Femur (tissue), 1 donor: ENCODE results near the gene SYNGR1.
"Not testable (repeated sequence)": the region's sequence is repeated elsewhere in the genome, so short reads cannot be mapped to it uniquely, and the experiment has no call there.

Source experiments
- DNase-seq: peaks from one replicate; pipeline ENCODE4 v3.0.0-alpha.2; 2017

The SYNGR1 gene

DNA sequence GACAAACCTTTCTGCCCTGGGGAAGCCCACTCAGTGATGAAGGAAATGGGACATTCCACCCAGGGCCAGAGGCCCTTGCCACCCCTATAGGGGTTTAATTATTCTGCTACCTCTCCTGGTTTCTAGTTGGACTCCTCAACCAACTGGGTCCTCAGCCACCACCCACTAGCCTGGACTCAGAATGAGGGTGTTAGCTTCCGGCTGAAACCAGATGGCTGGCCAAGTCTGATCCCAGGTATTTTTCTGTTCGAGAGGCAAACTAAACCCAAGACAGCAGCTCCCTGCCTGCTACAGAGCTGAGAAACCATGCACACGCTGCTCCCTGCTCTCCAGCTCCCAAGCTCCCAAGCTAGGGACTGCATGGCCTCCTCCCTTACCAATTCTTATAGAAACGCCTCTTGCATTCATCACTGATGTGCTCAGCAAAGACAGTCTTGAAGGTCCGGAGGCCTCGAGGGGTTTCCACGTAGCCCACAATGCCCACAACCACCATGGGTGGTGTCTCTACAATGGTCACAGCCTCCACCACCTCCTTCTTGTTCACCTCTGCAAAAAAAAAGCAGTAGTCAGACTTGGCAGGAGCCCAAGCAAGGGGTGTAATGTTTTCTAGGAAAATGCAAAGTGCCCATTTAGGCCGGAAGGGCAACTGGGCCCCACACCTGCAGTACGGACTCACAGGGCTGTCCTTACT, 32.6 kb upstream of the SYNGR1 start:
- no peak for DNase-seq

- no peak for DNase-seq
These were observed 31.9 kb upstream of the SYNGR1 start for GRCh38 chr22:39317775-39318506.

GRCh38 chr22:39318507-39319283, 31.1 kb upstream of the SYNGR1 start:
- no peak for DNase-seq

DNA sequence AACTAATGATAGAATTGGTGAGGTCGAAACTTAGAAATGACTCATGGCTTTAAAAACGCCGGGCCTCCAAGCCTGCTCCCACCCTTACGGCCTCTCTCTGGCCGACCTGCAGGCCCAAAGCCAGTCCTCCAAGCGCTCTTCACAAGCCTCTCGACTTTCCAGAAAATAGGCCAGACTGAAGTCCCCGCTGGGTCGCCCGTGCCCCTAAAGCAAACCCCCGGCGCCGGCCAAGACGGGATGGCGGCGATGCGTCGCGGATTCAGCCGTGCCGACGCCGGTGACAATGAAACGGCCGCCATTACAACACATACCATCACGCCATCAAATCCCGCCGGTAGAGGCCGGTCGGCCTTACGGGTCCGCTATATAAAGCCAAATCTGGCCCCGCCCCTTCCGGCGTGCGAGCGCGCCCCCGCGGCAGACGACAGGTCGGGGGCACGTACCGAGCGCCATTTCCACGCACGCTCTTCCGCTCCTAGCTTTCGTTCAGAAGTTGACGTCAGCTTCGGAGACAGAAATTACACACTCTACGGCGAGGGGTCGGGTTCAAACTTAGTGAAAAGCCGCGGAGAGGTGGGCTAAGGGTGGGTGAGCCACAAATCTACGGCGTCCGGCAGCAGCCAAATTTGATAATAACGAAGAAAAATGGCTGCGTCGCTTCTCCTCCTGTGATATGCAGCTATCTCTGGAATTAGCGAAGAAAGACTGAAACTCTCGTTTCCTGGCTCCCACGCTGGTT, 30.3 kb upstream of the SYNGR1 start, which contains the start of gene RPL3:
RPL3 (minus strand) TSS at position 340 of the 739 bp plus-strand sequence; CDS start at position 314, 26 bp downstream.
- peak; percentile 98 for DNase-seq

- not testable (repeated sequence) for DNase-seq
These were observed 29.2 kb upstream of the SYNGR1 start for GRCh38 chr22:39320616-39321029.

- DNase-seq = no peak
These were observed 24.3 kb upstream of the SYNGR1 start for GRCh38 chr22:39325392-39325932.

- no peak for DNase-seq
These were observed 21.6 kb upstream of the SYNGR1 start for GRCh38 chr22:39327995-39328754.

GRCh38 chr22:39330553-39330952, 19.2 kb upstream of the SYNGR1 start:
- DNase-seq = not testable (repeated sequence)

- DNase-seq = no peak
These were observed 17.2 kb upstream of the SYNGR1 start for GRCh38 chr22:39332441-39333064.

DNA sequence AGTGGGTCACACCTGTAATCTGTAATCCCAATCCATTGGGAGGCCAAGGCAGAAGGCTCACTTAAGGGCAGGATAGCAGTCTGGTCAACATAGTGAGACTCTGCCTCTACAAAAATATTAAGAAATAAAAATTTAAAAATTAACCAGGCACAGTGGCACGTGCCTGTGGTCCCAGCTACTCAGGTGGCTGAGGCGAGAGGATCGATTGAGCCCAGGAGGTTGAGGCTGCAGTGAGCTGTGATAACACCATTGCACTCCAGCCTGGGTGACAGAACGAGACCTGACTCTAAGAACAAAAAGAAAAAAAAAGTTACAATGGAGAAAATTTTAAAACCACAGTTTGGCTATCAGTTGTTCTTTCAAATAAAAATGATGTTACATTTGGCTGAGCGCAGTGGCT, 13.4 kb upstream of the SYNGR1 start:
- DNase-seq = no peak

DNA sequence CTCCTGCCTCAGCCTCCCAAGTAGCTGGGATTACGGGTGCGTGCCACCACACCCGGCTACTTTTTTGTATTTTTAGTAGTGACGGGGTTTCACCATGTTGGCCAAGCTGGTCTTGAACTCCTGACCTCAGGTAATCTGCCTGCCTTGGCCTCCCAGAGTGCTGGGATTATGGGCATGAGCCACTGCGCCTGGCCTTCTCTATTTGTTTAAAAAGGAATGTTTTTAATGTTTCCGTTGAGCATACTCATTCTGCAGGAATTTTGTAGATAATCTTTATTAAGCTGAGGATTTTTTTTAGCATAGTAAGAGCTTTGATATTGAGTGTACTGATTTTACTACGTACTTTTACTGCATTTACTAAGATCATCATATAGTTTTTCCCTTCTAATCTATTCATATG, 10.0 kb upstream of the SYNGR1 start:
- DNase-seq = not testable (repeated sequence)

- DNase-seq = no peak
These were observed 8.6 kb upstream of the SYNGR1 start for GRCh38 chr22:39341179-39341578.

DNA sequence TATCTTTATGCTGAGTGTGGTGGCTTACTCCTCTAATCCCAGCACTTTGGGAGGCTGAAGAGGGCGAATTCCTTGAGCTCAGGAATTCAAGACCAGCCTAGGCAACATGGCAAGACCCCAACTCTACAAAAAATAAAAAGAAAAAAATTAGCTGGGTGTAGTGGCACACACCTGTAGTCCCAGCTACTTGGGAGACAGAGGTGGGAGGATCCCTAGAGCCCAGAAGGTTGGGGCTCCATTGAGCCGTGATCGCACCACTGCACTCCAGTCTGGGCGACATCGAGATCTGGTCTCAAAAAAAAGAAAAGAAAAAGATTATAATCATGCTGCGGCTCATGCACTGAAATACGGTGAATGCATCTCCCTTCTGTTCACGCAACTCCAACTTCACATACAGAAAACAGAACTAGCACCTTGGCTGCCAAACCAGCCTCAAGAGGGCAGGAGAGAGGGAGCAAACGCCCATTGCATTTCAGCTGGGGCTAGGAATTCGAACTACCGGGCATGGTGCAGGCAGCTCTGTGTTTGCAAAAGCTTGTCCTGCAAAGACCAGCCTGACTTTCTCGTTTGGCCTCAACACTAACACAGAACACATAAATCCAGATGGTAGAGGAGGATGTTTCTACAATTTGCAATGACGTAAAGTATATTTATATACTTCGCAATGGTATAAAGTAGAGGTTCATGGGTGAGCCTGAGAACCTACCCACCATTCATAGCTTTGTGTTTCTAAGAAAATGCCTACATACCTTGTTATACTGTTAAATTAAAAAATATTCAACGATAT, 6.3 kb upstream of the SYNGR1 start:
- peak; percentile 67 for DNase-seq

DNA sequence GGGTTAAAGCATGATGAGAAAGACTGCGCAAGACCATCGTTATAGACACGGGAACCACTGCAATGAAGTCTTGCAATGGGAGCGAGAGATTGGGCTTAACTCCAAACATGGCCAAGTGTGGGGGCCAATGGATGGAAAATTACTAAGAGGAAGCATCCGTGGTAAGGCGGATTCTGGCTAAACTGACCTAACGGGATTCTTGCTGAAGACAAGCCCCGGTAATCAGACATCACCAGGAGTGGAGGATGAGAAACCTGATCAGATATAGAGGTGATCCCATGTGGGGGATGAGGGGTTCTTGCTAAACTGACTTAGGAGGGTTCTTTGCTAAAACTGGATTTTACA, 5.8 kb upstream of the SYNGR1 start:
- DNase-seq = no peak

- no peak for DNase-seq
These were observed 4.6 kb upstream of the SYNGR1 start for GRCh38 chr22:39345231-39345630.

DNA sequence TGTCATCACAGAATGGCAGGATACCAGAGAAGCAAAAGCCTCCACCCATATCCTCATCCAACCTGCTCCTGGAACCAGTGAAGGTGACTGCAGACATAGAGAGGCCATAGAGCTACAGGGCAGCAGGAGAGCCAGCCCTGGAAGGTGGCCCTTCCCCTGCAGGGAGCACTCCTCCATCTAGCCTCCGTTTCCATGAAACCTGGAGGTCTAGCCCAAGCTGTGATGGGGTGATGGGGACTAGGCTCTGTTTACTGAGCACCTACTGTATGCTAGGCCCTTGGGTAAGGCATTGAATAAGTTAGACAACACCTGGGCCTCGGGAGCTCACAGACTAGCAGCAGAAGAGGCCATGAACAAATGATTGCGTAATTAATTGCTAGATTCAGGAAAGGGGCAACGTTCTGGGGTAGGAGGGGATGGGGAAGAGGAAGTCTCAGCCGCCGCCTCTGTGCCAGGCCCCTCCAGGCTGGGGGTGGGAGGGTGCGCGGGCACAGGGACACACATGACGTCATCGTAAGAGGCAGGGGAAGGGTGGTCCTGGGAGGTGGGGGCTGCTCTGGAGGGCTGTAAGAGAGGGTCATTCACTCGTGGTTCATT, 784 bp upstream of the SYNGR1 start:
- peak; percentile 63 for DNase-seq

DNA sequence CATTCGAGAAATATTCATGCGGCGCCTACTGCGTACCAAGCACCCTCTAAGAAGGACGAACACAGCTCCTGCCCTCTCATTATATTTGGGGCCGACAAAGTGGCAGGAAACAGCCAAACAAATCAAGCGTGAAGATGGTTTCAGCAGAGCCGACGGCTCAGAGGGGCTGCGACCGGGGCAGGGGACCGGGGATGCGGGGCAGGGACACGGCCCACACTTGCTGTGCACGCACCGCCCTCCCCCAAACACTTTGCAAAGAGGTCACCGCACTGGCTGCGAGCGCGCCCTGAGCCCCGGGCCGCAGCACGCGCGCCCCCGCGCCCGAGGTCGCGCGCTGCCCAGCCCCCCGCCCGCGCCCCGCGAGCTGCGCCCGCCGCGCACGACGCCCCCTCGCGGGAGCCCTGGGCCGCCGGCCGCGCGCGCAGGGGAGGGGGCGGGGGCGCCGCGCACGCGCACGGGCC, 255 bp upstream of the SYNGR1 start:
- peak; percentile 64 for DNase-seq

DNA sequence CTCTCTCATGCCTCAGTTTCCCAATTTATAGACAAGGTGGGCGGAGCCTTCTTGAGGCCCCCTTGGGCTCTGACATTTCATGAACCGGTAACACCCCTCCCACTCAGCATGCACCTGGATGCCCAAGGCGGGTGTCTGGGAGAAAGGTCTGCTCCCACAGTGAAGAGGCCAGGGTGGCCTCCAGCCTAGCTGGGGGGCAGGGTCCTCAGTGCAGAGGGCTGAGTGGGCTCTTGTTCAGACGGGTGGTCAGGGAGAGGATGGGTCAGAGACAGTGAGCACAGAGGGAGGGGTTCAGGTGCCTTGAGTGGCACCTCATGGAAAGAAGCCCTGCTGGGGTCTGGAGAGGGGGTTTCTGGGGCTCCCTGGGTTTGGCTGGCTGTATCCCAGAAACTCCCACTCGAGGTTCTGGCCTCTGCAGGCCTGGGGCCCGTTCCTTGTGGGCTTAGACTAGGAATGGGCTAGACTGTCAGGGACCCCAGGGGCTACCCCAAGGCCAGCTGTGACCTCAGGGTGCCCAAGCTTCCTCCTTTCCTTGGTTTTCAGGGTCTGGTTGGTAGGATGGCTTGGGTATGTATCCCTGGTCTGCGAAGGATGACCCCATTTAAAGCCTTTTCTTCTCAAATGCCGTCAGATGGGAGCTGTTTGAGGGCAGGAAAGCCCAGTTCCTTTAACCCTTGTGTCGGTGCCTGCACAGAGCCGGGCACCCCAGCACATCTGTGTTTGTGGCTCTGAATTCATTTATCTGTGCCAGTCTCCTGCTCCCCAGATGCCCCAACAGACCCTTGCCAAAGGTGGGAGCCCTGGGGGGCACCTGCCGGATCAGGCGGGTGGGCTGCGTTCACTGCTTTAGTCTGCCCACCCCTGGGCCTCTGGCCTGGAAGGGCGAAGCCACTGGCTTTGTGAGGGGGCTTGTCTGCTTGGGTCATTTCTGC, 1.2 kb downstream of the SYNGR1 start:
- DNase-seq = peak; percentile 21
